Parathyroid adenoma (tissue), 2 donors: ENCODE measurements around the gene ACSS2.

ENCODE experiments used
- H2AFZ ChIP-seq: fragments of 300-600 bp; sonication (generic); one replicate; pipeline ENCODE4 v1.7.0; 2017; ENCODE audit warnings: antibody characterized with exemption, mild to moderate bottlenecking
- H3K27ac ChIP-seq: fragments of 300-600 bp; sonication (generic); one replicate; pipeline ENCODE4 v1.7.0; 2017
- H3K27me3 ChIP-seq: fragments of 300-600 bp; sonication (generic); one replicate; pipeline ENCODE4 v1.7.0; 2017; ENCODE audit warnings: low read length; ENCODE audit not compliant: control insufficient read depth, insufficient read depth
- H3K36me3 ChIP-seq: fragments of 300-600 bp; sonication (generic); one replicate; pipeline ENCODE4 v1.7.0; 2017; ENCODE audit warnings: low read length; ENCODE audit not compliant: control insufficient read depth, insufficient read depth
- H3K4me1 ChIP-seq: fragments of 300-600 bp; sonication (generic); one replicate; pipeline ENCODE4 v1.7.0; 2017; ENCODE audit warnings: control low read depth
- H3K4me2 ChIP-seq: fragments of 300-600 bp; sonication (generic); one replicate; pipeline ENCODE4 v1.7.0; 2017; ENCODE audit warnings: low read length
- H3K4me3 ChIP-seq: fragments of 300-600 bp; sonication (generic); one replicate; pipeline ENCODE4 v1.7.0; 2017; ENCODE audit warnings: low read depth, low read length
- H3K79me2 ChIP-seq: fragments of 300-600 bp; sonication (generic); one replicate; pipeline ENCODE4 v1.7.0; 2017; ENCODE audit warnings: control low read depth
- H3K9ac ChIP-seq: fragments of 300-600 bp; sonication (generic); one replicate; pipeline ENCODE4 v1.7.0; 2017; ENCODE audit warnings: mild to moderate bottlenecking
- H3K9me3 ChIP-seq: fragments of 300-600 bp; sonication (generic); one replicate; pipeline ENCODE4 v1.7.0; 2017; ENCODE audit warnings: low read length; ENCODE audit not compliant: control insufficient read depth
- CTCF ChIP-seq: fragments of 300-600 bp; sonication (generic); IDR thresholded peaks from one replicate; pipeline ENCODE4 v1.7.0; 2017; ENCODE audit warnings: antibody characterized with exemption, mild to moderate bottlenecking
- donor health status: primary hyperparathyroidism.

ACSS2 gene

DNA sequence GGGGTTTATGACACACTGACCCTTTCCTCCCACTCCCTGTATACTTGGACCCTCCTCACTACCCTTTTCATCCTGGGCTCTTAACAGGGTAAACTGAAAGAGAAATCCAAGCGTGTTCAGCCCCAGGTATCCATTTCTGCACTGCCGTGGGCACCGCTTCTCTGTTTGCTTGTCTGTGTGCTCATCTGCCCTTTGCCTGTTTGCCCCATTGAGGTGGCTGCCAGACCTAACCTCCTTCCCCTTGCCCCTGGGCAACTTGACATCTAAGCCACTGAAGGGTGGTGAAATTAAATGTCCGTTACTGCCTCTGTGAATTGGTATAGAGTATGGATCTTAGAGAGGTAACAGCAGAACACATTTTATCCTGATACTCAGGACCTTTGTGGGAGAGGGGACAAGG is 38.7 kb downstream of the ACSS2 start:
- H3K4me1 ChIP-seq, result no peaks in the 10 kb centered on the region

DNA sequence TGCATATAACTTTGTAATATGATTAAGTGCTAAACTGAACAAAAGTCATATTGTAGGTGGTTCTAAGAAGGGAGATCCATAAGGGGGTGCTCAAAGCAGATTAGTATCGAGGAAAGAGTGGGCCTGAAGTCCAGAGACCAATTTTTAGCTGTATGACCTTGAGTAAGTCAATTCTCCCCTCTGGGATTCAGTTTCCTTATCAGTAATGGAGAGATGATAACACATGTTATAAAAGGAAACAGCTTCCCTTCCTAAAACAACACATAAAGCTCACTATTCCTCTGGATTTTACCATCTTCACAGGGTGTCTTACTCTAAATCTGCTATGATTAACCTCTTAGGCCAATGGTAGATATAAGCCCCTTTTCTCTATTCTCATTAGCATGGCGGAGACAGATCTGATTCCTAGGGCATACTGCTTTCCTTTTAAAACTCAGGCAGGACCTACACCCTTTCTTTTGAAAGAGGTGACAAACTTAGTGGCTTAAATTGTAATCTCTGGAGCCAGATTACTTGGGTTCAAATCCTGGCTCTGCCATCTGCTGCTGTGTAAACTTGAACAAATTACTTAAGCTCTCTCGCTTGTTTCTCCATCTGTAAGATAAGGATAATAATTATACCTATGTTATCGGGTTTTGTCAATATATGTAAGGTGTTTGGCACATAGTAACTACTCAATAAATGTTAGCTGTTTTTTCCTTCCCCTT is 39.5 kb downstream of the ACSS2 start:
- Histone ChIP-seq H3K36me3 (no peaks in the 10 kb centered on the region), H3K79me2 (peaks cover 12% of the 10 kb centered on the region), H3K4me1 (no peaks in the 10 kb centered on the region), H3K4me2 (no peak overlapping the region), H3K9ac (no peak overlapping the region), H3K27me3 (no peaks in the 10 kb centered on the region), H3K27ac (no peak overlapping the region), H2AFZ (no peak overlapping the region), H3K9me3 (no peaks in the 10 kb centered on the region), H3K4me3 (no peak overlapping the region)
- no peak for TF ChIP-seq CTCF

More for the DNA sequence above, 38.7 kb downstream of the ACSS2 start:
- Histone ChIP-seq H3K36me3 (no peaks in the 10 kb centered on the region), H2AFZ (no peak overlapping the region), H3K79me2 (peaks cover 12% of the 10 kb centered on the region), H3K27me3 (no peaks in the 10 kb centered on the region), H3K9me3 (no peaks in the 10 kb centered on the region), H3K27ac (no peak overlapping the region), H3K4me3 (no peak overlapping the region), H3K9ac (no peak overlapping the region), H3K4me2 (no peak overlapping the region)
- TF ChIP-seq CTCF, result no peak

- no peaks in the 10 kb centered on the region for H3K27me3 ChIP-seq
- no peak for TF ChIP-seq CTCF
- H2AFZ ChIP-seq, result no peak overlapping the region
- H3K4me3 ChIP-seq, result no peak overlapping the region
- H3K79me2 ChIP-seq, result peaks cover 8% of the 10 kb centered on the region
- no peak overlapping the region for H3K4me2 ChIP-seq
- H3K27ac ChIP-seq, result no peak overlapping the region
- H3K36me3 ChIP-seq, result no peaks in the 10 kb centered on the region
- no peak overlapping the region for H3K9ac ChIP-seq
- no peaks in the 10 kb centered on the region for H3K4me1 ChIP-seq
- H3K9me3 ChIP-seq, result no peaks in the 10 kb centered on the region
Observed at GRCh38 chr20:34916774-34917354, 40.5 kb downstream of the ACSS2 start.

GRCh38 chr20:34920055-34920454 is 43.6 kb downstream of the ACSS2 start:
- Histone ChIP-seq H3K9ac (no peak overlapping the region), H3K27ac (no peak overlapping the region), H3K27me3 (no peaks in the 10 kb centered on the region), H3K4me3 (no peak overlapping the region), H3K36me3 (no peaks in the 10 kb centered on the region), H3K9me3 (no peaks in the 10 kb centered on the region), H3K4me2 (no peak overlapping the region), H3K79me2 (no peaks in the 10 kb centered on the region), H2AFZ (no peak overlapping the region), H3K4me1 (no peaks in the 10 kb centered on the region)
- TF ChIP-seq CTCF, result no peak

- H3K4me2 ChIP-seq, result no peak overlapping the region
- no peak overlapping the region for H3K9ac ChIP-seq
- H3K27me3 ChIP-seq, result no peaks in the 10 kb centered on the region
- no peaks in the 10 kb centered on the region for H3K36me3 ChIP-seq
- no peaks in the 10 kb centered on the region for H3K4me1 ChIP-seq
- H3K27ac ChIP-seq, result no peak overlapping the region
- no peak overlapping the region for H3K4me3 ChIP-seq
- H3K79me2 ChIP-seq, result no peaks in the 10 kb centered on the region
- TF ChIP-seq CTCF, result no peak
- H3K9me3 ChIP-seq, result no peaks in the 10 kb centered on the region
- H2AFZ ChIP-seq, result no peak overlapping the region
Observed at GRCh38 chr20:34921436-34921835, 45.0 kb downstream of the ACSS2 start.
